ENCODE measurements around the gene MUSTN1. TPM values are rescaled to one million over a fixed set of nuclear protein-coding genes. Genes with fewer than 3 reads are reported as not detected.

Gene MUSTN1
- total and polyA plus RNA-seq, 2 of the 13 experiments (the other 11 are each of a cell fraction or from before 2014, with no cell fraction given), result 0.84 to 1.4 TPM

- TF ChIP-seq, protein P1, sequence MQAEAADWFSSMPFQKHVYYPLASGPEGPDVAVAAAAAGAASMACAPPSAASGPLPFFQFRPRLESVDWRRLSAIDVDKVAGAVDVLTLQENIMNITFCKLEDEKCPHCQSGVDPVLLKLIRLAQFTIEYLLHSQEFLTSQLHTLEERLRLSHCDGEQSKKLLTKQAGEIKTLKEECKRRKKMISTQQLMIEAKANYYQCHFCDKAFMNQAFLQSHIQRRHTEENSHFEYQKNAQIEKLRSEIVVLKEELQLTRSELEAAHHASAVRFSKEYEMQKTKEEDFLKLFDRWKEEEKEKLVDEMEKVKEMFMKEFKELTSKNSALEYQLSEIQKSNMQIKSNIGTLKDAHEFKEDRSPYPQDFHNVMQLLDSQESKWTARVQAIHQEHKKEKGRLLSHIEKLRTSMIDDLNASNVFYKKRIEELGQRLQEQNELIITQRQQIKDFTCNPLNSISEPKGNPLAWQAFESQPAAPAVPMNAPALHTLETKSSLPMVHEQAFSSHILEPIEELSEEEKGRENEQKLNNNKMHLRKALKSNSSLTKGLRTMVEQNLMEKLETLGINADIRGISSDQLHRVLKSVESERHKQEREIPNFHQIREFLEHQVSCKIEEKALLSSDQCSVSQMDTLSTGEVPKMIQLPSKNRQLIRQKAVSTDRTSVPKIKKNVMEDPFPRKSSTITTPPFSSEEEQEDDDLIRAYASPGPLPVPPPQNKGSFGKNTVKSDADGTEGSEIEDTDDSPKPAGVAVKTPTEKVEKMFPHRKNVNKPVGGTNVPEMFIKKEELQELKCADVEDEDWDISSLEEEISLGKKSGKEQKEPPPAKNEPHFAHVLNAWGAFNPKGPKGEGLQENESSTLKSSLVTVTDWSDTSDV (CRISPR knock-in tag; IDR thresholded peaks at IDR 0.05), result no peak
- TF ChIP-seq SOX13 (IDR thresholded peaks at IDR 0.05), result no peak
- TF ChIP-seq SOX13 (CRISPR knock-in tag; conservative IDR thresholded peaks at IDR 0.05 in 1 of 2, IDR thresholded peaks at IDR 0.05 in 1 of 2), result peak in 1 of 2 experiments; percentile 51; a peak in 1 of 4 replicates
- TF ChIP-seq SIN3B (IDR thresholded peaks at IDR 0.05; ENCODE audit: low read length), result no peak
- TF ChIP-seq ZNF143 (CRISPR knock-in tag; IDR thresholded peaks at IDR 0.05), result no peak
- TF ChIP-seq, protein P2, sequence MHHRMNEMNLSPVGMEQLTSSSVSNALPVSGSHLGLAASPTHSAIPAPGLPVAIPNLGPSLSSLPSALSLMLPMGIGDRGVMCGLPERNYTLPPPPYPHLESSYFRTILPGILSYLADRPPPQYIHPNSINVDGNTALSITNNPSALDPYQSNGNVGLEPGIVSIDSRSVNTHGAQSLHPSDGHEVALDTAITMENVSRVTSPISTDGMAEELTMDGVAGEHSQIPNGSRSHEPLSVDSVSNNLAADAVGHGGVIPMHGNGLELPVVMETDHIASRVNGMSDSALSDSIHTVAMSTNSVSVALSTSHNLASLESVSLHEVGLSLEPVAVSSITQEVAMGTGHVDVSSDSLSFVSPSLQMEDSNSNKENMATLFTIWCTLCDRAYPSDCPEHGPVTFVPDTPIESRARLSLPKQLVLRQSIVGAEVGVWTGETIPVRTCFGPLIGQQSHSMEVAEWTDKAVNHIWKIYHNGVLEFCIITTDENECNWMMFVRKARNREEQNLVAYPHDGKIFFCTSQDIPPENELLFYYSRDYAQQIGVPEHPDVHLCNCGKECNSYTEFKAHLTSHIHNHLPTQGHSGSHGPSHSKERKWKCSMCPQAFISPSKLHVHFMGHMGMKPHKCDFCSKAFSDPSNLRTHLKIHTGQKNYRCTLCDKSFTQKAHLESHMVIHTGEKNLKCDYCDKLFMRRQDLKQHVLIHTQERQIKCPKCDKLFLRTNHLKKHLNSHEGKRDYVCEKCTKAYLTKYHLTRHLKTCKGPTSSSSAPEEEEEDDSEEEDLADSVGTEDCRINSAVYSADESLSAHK (CRISPR knock-in tag; IDR thresholded peaks at IDR 0.05; ENCODE audit: borderline replicate concordance), result no peak
- no peak for TF ChIP-seq ADNP (CRISPR knock-in tag; IDR thresholded peaks at IDR 0.05)
- TF ChIP-seq, protein P3, sequence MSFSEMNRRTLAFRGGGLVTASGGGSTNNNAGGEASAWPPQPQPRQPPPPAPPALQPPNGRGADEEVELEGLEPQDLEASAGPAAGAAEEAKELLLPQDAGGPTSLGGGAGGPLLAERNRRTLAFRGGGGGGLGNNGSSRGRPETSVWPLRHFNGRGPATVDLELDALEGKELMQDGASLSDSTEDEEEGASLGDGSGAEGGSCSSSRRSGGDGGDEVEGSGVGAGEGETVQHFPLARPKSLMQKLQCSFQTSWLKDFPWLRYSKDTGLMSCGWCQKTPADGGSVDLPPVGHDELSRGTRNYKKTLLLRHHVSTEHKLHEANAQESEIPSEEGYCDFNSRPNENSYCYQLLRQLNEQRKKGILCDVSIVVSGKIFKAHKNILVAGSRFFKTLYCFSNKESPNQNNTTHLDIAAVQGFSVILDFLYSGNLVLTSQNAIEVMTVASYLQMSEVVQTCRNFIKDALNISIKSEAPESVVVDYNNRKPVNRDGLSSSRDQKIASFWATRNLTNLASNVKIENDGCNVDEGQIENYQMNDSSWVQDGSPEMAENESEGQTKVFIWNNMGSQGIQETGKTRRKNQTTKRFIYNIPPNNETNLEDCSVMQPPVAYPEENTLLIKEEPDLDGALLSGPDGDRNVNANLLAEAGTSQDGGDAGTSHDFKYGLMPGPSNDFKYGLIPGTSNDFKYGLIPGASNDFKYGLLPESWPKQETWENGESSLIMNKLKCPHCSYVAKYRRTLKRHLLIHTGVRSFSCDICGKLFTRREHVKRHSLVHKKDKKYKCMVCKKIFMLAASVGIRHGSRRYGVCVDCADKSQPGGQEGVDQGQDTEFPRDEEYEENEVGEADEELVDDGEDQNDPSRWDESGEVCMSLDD (CRISPR knock-in tag; IDR thresholded peaks at IDR 0.05; ENCODE audit: borderline replicate concordance), result no peak
- no peak for TF ChIP-seq MTF1 (CRISPR knock-in tag; IDR thresholded peaks at IDR 0.05)
- TF ChIP-seq NFE2L1 (CRISPR knock-in tag; IDR thresholded peaks at IDR 0.05; ENCODE audit: borderline replicate concordance), result no peak
- TF ChIP-seq NFAT5 (CRISPR knock-in tag; IDR thresholded peaks at IDR 0.05), result no peak
- no peak for TF ChIP-seq ZMYM3 (CRISPR knock-in tag; IDR thresholded peaks at IDR 0.05)
- TF ChIP-seq FLYWCH1 (CRISPR knock-in tag; IDR thresholded peaks at IDR 0.05), result no peak
- peak; percentile 40; the same call in 1 of the 3 replicates for TF ChIP-seq MXI1 (IDR thresholded peaks at IDR 0.05; ENCODE audit: borderline replicate concordance, low read depth, low read length)
- no peak for TF ChIP-seq PCBP2 (optimal IDR thresholded peaks at IDR 0.05; ENCODE audit: low read depth, low read length, poor library complexity, severe bottlenecking)
- peak; percentile 35; the same call in 1 of the 2 replicates for TF ChIP-seq FOXK1 (CRISPR knock-in tag; IDR thresholded peaks at IDR 0.05; ENCODE audit: borderline replicate concordance, low read depth)
- no peak for TF ChIP-seq ZNF782 (CRISPR knock-in tag; IDR thresholded peaks at IDR 0.05; ENCODE audit: borderline replicate concordance)
Observed at GRCh38 chr3:52794612-52795099, 40.2 kb downstream of the MUSTN1 start, which contains the start of gene ITIH3 (continued).
